ENCODE measurements around the gene ZNF346.

ZNF346 gene

GRCh38 chr5:177096162-177097015 is 73.9 kb downstream of the ZNF346 start:
- FAIRE-seq, result no peak

GRCh38 chr5:177097016-177097985 is 74.8 kb downstream of the ZNF346 start:
- no peak for FAIRE-seq

DNA sequence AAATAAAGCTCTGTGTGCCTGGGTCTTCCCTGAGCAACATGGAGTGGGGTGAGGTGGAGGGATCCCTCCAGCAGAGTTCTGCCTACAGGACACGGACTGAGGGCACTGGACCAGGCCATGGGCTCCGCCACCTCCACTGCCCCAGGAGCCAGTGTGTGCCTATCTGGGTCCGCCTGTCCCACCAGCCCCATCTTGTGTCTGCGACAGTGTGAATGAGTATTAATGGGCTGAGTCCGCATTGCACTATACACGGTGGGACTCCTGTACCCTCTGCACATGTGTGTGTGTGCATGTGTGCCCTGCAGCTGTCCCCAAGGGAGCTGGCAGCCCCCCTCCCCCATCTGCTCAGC is 75.6 kb downstream of the ZNF346 start:
- no peak for FAIRE-seq

GRCh38 chr5:177098470-177099141 is 76.1 kb downstream of the ZNF346 start:
- no peak for FAIRE-seq

- no peak for FAIRE-seq
These were observed 77.1 kb downstream of the ZNF346 start for GRCh38 chr5:177099422-177100093.

DNA sequence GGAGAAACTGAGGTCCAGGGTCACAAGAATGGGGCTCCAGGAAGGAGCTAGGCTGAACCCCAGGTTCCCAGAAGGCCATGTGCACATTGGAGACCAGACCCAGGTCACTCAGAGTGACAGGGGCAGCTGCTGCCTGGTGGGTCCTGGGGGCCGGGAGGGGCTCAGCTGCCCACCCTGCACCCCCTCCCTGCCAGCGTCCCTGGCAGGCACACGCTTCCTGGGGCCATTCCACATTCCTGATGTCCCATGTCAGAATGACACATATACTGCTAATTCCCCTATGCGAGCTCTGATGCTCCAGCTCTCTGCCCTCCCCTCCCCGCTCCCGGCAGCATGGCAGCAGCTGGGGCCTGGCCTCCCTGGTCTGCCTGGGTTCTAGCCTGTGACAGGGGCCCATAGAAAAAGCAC is 78.2 kb downstream of the ZNF346 start:
- FAIRE-seq, result no peak

DNA sequence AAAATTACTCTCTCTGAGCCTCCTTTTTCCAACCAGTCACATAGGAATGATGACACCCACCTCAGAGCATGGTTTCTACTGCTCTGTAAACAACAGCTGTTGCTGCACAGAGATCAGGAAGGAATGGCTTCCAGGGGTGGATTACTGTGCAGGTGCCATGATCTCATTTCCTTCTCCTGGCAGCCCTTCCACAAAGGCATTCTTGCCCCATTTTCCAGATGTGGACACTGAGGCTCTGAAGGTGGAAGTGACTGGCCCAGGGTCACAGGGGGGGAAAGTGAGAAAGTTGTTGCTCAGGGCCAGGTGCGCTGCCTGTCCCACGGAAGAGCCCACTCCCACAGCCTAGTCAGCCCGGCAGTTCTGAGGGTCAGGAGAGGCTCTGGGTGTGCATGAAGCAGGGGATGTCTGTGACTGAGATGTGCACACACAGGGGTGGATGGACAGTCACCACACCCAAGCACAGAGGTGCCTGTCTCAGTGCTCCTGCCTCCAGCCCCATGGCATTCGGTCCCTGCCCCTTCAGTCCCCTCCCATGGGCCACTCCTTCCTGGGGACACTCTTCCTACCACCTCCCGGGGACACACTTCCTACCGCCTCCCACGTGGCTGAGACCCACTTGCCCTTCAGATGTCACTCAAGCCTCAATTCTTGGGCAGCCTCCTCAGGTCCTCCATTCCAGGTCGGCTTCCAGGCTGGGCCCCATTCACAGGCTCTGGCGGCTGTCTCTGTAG is 81.2 kb downstream of the ZNF346 start:
- no peak for FAIRE-seq

- FAIRE-seq, result no peak
These were observed 83.4 kb downstream of the ZNF346 start for GRCh38 chr5:177105691-177106476.

GRCh38 chr5:177107159-177107558 is 84.7 kb downstream of the ZNF346 start:
- no peak for FAIRE-seq

- FAIRE-seq, result no peak
These were observed 87.3 kb downstream of the ZNF346 start for GRCh38 chr5:177109810-177110209.

GRCh38 chr5:177111720-177112394 is 89.4 kb downstream of the ZNF346 start:
- FAIRE-seq, result no peak

- no peak for FAIRE-seq
These were observed 90.2 kb downstream of the ZNF346 start for GRCh38 chr5:177112589-177113220.

DNA sequence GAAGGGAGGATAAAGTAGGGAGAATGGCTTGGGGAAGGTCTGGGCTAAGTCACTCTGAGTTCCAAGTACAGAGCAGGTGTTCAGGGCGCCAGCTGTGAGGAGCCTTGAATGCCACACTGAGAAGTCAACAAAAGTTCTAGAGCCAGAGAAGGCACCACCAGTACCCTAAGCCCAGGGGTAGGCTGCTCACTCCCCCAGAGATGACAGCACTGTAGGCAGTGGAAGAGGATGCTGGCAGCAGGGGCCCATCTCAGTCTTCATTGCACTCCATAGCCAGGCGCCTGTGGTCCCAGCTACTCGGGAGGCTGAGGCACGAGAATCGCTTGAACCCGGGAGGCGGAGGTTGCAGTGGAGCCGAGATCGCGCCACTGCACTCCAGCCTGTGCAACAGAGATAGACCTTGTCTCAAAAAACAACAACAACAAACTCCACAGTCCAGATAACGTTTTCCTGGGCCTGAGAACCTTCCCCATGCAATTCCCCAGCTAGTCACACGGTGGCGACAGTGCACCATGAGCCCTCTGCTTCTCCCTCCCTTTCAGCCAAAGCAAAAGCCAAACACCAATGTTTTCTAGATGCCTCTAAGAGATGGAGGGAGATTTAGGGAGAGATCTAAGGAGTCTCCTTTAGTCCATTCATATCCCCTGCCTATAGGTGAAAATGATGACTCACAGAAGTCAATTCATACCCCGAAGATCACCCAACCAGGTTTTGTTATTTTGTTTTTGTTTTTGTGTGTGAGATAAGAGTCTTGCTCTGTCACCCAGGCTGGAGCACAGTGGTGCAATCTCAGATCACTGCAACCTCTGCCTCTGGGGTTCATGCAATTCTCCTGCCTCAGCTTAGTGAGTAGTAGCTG is 91.3 kb downstream of the ZNF346 start:
- peak; percentile 80 for FAIRE-seq

GRCh38 chr5:177116631-177117373 is 94.3 kb downstream of the ZNF346 start:
- FAIRE-seq, result no peak

DNA sequence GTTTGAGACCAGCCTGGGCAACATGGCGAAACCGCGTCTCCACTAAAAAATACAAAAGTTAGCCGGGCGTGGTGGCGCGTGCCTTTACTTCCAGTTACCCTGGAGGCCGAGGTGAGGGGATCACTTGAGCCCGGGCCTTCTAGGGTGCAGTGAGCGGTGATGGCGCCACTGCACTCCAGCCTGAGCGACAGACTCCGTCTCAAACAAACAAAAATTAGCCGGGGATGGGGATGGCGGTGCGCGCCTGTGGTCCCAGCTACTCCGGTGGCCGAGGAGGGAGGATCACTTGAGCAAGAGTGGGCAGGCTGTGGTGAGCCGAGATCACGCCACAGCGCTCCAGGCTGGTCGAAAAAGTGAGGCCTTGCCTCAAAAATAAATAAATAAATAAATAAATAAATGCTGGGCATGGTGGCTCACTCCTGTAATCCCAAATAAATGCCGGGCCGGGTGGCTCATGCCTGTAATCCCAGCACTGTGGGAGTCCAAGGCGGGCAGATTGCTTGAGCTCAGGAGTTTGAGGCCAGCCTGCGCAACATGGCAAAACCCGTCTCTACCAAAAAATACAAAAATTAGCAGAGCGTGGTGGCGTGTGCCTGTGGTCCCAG is 95.0 kb downstream of the ZNF346 start:
- FAIRE-seq, result no peak

- FAIRE-seq, result no peak
These were observed 100.1 kb downstream of the ZNF346 start for GRCh38 chr5:177122566-177122965.

DNA sequence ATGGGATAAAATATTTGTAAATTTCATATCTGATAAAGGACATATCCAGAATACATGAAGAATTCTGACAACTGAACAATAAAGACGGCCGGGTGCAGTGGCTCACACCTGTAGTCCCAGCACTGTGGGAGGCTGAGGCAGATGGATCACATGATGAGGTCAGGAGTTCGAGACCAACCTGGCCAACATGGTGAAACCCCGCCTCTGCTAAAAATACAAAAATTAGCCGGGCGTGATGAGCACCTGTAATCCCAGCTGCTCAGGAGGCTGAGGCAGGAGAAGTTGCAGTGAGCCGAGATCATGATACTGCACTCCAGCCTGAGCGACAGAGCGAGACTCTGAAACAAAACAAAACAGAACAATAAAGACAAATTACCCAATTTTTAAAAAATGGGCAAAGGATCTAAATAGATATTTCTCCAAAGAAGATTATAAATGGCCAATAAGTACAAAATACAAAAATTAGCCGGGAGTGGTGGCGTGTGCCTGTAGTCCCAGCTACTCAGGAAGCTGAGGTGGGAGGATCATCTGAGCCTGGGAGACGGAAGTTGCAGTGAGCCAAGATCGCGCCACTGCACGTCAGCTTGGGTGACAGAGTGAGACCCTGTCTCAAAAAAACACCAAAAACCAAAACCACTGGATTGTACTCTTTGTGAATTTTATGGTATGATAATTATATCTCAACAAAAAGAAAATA is 101.4 kb downstream of the ZNF346 start:
- FAIRE-seq, result no peak
